HG03354 (cell line): Measurements from ENCODE around the gene CASP4.
"Not testable (repeated sequence)": the region's sequence is repeated elsewhere in the genome, so short reads cannot be mapped to it uniquely, and the experiment has no call there.

Experiments
- ATAC-seq: cut with Tn5 transposase; IDR thresholded peaks from one replicate; pipeline ENCODE4 v1.9.1; 2021; ENCODE audit warnings: mild to moderate bottlenecking; ENCODE audit not compliant: unreplicated experiment, poor library complexity, severe bottlenecking

Gene CASP4

DNA sequence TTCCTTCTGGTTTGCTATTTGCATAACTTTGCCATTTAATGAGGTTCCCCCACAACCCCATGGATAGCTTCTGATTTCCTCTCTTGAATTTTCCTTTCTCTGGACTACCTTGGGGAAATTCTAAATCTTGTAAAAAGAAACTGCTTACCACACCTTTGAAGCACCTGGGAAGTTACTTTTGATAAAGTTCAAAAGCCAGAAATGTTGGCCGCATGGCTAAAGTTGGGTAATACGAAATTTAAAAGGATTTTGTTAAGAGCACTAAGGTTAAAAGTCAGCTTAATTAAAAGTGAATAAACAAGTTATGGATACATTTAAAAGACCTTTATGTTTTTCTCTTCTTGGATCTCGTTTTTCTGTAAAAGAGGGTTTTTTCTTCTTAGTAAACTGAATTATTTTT lies 5.5 kb downstream of the CASP4 start:
- no peak for ATAC-seq

DNA sequence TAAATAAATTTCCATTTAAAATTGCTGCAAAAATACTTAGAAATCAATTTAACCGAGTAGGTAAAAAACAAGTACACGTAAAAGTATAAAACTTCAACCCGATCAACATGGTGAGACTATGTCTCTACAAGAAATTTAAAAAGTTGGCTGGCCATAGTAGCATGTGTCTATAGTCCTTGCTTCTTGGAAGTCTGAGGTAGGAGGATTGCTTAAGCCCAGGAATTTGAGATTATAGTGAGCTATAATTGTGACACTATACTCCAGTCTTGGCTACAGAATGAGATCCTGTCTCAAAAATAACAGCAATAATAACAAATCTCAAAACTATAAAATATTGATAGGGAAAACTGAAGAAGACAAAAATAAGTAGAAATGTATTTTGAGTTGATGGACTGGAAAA lies 11.1 kb downstream of the CASP4 start:
- no peak for ATAC-seq

DNA sequence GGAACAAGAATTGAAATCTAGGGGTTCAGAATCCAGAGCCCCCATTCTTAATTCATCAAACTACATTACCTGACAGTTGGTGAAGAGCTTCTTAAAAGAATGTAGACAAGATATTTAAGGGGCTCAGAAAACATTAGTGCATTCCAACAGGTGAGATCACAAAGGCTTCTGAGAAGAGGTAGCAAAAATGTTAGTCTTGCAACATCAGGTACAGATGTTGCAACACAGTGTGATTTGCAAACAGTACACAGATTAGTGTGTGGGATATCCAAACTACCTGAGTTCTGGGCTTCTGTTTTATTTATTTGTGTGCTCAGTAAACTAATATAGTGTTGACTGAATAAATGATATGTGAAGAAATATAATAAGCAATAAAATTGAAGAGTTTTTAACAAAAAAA lies 11.8 kb downstream of the CASP4 start:
- no peak for ATAC-seq

DNA sequence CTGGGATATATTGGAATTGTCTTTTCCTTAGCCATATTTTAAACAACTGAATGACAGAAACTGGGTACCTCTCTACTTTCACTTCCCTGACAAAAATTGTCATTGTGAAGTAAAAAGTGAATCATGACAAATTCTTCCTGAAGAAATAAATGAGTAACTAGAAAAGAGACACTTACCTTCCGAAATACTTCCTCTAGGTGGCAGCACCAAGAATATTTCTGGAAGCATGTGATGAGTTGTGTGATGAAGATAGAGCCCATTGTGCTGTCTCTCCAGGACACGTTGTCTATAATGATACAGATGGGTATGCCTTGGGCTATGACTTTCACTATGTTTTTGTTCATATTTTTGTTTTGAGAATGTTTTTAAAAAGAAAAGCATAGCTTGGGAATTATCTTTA lies 21.5 kb downstream of the CASP4 start:
- peak; percentile 97 for ATAC-seq

DNA sequence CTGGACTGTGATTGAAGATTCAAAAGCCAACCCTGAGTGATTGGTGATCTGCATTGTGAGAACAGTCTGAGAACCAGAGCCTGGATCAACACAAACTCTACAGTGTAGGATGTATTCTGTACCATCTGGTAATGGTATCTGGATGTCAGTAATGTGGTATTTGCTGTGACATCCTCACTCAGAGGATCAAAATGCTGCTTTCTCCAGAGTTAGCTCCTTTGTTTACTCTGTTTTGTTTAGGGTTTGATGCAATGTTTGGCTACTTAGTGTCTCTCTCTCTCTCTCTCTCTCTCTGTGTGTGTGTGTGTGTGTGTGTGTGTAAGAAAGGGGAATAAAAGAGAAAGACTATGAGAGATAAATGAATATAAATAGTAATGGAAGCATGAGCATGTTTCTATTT lies 24.3 kb downstream of the CASP4 start:
- ATAC-seq: no peak

DNA sequence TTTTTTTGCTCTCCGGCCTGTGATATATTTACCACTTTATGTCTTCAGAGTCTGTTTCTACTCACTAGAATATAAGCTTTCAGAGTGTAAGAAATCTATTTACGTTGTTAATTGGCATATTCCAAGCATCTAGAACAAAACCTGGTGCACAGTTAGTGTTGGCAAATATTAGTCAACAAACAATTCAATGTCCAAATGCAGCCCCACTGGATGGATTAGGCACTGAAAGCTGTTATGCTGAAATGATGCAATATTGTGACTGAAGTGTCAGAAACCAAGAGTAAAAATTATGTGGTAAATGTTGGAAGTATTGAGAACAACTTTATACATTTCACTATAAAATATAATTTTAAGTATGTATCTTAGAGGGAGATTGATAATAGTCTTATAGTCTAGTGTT lies 24.8 kb downstream of the CASP4 start:
- ATAC-seq: no peak

DNA sequence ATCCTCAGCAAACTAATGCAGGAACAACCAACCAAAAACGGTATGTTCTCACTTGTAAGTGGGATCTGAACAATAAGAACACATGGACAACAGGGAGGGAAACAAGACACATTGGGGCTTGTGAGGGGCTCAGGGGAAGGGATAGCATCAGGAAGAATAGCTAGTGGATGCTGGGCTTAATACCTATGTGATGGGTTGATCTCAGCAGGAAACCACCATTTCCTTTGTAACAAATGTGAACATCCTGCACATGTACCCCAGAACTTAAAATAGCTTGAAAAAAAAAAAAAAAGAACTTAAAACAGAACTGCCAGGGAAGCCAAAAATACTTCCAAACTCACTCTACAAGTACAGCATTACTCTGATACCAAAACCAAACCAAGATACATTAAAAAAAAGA lies 33.8 kb downstream of the CASP4 start:
- no peak for ATAC-seq

DNA sequence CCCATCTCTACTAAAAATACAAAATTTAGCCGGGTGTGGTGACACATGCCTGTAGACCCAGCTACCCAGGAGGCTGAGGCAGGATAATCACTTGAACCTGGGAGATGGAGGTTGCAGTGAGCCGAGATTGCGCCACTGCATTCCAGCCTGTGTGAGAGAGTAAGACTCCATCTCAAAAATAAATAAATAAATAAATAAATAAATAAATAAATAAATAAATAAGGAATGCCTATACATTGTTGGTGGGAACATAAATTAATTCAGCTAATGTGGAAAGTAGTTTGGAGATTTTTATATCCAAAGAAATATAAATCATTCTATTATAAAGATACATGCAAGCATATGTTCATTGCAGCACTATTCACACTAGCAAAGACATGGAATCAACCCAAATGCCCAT lies 34.3 kb downstream of the CASP4 start:
- ATAC-seq: not testable (repeated sequence)

DNA sequence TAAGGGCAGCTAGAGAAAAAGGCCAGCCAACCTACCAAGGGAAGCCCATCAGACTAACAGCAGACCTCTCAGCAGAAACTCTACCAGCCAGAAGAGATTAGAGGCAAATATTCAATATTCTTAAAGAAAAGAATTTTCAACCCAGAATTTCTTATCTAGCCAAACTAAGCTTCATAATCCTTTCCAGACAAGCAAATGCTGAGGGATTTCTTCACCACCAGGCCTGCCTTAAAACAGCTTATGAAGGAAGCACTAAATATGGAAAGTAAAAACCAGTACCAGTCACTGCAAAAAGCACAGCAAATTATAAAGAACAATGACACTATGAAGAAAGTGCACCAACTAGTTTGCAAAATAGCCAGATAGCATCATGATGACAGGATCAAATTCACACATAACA lies 39.6 kb downstream of the CASP4 start:
- ATAC-seq: no peak

DNA sequence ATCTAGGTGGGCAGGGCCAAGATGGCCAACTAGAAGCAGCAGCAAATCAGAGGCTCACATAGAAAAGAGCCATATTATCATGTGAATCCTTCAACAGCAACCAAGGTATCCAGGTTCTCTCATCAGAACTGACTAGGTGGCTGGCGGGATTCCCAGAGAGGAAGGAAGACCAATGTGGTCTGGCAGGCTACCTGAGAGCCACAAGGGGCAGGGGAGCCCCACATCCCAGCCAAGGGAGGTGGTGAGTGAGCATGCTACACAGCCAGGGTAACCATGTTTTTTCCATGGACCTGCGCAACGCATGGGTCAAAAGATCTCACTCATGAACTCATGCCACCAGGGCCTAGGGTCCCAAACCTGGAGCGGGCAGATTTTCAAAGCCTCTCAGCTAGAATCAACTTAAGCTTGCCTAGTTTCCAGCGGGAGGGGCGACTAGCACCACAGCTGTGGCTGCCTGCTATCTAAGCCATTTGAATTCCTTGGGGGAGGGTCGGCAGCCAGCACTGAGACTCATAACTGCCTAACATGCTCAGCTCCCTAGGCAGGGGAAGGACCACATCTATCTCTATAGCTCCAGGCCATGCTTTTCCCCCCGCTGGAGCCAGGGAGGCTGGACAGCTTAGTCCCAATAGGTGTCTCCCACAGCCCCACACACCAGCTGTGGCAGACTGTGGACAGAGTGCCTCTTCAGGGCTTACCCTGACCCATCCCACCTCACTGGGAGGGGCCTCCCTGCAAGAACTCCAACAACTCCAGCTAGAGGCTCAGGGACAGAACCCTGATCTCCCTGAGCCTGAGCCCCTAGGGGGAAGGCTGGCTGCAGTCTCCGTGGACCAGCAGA lies 41.4 kb downstream of the CASP4 start:
- no peak for ATAC-seq

DNA sequence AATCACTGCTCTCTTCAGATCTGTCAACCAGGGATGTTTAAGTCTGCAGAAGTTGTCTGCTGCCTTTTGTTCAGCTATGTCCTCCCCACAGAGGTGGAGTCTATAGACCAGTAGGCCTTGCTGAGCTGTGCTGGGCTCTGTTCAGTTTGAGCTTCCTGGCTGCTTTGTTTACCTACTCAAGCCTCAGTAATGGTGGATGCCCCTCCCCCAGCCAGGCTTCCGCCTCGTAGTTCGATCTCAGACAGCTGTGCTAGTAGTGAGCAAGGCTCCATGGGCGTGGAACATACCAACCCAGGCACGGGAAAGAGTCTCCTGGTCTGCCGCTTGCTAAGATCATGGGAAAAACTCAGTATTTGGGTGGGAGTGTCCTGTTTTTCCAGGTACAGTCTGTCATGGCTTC lies 42.5 kb downstream of the CASP4 start:
- no peak for ATAC-seq

DNA sequence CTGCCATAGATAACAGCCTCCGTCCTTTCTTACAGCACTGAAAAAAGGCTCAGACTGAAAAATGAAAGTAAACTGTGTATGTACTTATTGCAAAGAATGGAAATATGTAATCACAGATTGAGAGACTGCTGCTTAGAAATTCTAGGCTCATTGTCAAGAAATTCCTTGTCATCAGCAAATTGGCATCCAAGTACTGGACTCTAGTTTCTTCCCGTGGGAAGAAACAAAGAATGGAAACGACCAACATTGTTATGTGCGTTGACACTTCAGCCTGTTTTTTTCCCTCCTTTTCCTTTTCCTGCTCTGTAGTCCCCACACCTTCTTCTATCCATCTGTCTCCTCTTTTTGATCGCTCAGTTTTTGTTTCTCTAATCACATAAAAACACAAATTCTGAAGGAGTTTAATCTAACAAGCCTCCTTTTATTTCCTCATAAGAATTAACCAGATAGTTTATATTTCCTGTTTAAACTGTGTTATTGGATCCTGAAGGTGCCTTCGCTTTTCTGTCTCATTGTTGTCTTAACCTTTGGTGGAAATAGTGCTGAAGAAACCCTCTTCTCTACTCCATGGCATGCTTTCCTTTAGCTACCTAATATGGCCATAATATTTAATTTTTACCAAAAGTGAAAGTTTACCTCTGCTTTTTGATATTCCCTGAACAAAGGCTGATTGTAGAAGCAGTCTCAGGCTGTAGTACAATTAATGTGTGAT lies 50.1 kb downstream of the CASP4 start:
- ATAC-seq: no peak

DNA sequence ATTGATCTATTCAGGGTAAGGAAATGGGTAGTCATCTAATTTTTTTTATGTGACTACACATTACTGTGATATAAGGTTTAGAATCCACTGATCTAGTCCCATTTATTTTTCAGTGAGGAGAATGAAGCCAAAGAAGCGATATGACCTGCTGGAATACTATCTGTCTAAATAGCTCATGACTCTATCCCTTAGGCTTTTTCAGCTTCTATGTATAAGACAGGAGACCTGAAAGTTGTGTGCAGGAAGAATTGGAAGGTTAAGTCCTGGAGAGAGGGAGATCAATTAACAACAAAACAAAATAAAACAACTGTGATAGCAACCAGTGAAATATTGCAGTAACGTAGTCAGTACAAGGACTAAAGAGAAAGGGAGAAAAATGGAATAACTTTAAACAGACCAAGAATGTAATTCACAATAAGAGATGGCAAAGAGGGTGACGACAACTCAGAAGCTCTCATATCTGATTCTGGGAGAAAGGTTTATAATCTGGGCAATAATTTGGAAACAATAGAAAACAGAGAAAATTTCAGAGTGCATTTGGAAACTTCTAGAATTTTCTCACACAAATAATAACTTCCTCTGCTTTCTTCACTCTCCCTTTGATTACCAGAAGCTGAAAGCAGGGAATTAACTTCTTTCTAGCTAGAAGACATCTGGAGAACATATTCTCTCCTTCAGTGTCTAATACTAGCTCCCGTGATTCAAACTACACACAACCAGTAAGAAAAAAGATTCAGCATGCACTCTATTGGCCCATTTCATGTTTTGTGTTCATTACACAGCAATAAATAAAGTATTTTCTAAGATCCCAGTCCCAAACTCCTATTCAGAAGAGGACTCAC lies 50.9 kb downstream of the CASP4 start:
- ATAC-seq: no peak

DNA sequence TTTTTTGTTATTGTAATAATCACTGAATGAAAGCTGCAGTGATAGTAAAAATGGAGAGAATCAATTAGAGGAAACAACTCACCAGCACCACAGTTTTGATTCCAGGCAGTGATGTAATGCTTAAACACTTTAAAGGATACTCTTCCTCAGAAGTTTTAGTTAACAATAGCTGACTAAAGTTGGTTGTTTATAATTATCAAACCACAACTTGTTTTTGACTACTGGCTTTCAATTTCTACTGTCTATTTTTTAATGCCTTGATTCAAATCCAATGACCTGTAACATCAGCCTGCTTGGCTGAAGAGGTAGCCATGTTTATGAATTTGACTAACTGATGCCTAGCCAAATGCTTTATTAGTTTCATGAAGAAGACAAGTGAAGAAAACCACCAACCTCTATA lies 51.9 kb downstream of the CASP4 start:
- no peak for ATAC-seq

DNA sequence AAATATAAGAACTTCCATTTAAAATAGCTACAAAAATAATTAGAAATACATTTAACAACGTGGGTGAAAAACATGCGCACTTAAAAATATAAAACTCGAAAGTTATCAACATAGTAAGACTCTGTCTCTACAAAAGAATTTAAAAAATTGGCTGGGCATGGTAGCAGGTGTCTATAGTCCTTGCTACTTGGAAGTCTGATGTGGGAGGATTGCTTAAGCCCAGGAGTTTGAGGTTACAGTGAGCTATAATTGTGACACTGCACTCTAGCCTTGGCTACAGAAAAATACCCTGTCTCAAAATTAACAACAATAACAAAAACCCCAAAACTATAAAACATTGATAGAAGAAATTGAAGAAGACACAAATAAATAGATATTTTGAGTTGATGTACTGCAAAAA lies 56.3 kb downstream of the CASP4 start:
- no peak for ATAC-seq

DNA sequence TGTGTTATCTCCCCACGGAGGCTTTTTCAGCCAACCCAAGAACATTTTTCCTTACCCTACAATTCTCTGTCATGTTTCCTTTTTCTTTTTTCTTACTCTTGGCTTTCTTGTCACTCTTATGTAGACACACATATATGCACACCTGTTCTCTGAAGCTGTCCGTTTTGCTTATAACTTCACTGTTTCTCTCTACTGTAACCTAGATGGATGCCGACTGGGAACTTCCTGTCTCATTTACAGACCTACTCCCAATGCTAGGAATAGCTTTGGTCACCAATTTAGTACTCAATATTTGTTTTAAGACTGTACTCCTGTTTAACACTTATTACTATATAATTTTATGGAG lies 60.2 kb downstream of the CASP4 start:
- no peak for ATAC-seq

DNA sequence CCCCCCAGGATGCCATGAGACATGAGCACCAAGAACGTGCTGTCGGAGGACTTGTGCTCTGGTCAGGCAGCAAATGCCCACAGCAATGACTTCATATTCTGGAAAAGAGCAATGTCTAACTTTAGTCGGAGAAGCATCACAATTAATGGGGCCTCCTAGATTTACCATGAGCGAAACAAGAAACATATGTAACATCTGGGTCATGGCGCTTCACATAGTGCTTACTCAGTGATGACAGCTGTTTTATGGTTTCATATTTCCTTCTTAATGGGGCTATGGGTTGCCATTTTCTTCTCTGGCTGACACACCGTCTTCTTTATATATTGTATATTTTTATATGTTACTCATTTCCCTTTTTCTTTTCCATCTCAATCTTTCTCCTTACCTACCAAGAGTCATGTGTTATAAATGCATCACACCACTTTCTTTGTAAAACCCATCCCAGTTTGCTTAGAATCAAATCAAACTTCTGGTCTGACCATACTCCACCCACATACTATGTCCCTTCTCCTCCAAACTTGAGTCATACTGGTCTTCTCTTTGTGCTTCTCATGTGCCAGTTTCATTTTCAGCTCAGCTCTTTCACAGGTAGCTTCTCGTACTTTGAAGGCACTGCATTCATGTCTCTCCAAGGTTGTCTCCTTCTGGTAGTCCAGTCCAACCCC lies 60.7 kb downstream of the CASP4 start:
- ATAC-seq: no peak

DNA sequence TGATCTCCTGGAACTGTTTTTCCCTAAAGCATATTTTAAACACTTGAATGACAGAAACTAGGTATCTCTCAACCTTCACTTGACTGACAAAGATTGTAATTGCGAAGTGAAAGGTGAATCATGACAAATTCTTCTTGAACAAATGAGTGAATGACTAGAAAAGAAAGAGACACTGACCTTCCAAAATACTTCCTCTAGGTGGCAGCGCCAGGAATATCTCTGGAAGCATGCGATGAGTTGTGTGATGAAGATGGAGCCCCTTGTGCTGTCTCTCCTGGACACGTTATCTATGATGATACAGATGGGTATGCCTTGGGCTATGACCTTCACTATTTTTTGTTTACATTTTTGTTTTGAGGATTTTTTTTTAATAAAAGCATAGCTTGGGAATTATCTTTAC lies 63.1 kb downstream of the CASP4 start:
- no peak for ATAC-seq

DNA sequence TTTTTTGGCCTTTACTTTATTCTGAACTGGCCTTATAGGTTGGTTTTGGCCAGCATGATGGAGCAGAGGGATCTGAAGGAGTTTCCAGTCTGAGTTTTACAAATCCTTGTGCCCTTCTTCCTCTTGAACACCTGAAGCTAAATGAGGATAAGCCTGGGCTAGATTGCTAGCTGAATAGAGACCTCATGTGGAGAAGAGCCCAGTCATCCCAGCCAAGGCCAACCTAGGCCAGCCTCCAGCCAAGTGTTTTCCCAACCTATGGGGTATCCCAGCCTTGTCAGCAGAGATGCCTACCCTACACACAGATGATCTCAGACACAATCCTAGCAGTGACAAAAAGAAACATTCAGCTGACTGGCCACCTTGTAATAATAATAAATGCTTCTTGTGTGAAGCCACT lies 69.1 kb downstream of the CASP4 start:
- no peak for ATAC-seq

DNA sequence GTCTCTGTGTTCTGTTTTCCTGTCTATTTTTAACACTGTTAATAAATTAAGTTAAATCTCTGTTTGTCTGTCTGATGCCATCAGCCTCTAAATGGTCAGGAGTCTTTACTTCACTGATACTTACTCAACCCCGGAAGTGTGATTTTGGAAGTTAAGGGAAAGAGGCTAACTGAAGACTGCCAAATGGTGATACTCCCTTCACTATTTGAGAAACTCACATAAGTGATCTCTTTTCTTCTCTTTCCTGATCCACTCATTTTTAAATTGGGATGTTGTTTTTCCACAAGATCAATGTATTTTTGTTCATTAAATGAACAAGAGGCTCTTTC lies 69.7 kb downstream of the CASP4 start:
- no peak for ATAC-seq
